ENCODE data around the gene VAV1. TPM values are rescaled to one million over a fixed set of nuclear protein-coding genes. Genes with fewer than 3 reads are reported as not detected.
A peak's percentile ranks its signal among the peaks of the same experiment; 100 is the strongest.

Gene VAV1
- total RNA-seq, 3 donors from 2014 or later: 6.6 to 10.2 (median 8.5) TPM

DNA sequence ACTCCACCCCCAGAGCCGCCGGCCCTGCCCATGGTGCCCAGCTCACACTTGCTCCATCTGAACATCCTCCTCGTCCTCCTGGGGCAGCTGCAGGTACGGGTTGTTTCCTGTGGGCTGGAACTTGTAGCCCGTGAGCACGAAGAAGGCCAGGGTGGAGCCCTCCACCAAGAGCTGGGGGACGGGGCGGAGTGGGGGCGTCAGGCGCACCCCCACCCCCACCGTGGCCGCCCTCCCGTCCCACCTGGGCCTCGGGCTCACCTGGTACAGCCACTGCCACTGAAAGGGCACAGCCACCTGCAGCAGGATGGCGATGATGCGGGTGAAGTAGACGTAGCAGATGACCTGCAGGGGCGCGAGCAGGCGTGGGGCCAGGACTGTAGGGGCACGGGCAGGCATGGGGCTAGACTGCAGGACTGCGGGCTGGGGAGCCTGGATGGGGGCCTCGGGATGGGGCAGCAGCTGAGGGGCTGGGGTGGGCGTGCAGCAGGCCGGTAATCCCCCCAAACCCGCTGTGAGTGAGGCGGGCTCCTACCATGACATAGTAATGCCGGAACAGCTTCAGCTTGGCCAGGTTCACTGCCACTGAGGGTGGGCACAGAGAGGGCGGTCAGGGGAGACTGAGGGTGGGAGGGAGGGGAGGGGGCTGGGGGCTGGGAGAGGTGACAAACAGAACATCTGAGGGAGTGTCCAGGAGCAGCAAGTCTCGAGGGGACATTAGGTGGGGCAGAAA, 41.4 kb upstream of the VAV1 start:
- no peak for DNase-seq (ENCODE audit: low spot score in 2 of 2)
- H3K27me3 ChIP-seq: no peaks in the 10 kb centered on the region
- peaks cover 0 to 6% of the 10 kb centered on the region in 2 donors for H3K4me1 ChIP-seq
- TF ChIP-seq CTCF (IDR thresholded peaks at IDR 0.05) (no peak), POLR2AphosphoS5 (IDR thresholded peaks at IDR 0.05) (no peak), POLR2A (IDR thresholded peaks at IDR 0.05) (no peak)
- H3K4me3 ChIP-seq: no peak overlapping the region
- no peak overlapping the region for H3K27ac ChIP-seq
- intact Hi-C loops (cut with DNase I; ENCODE audit: low total_unique reads): no loop called here
- H3K36me3 ChIP-seq: peaks cover 4% of the 10 kb centered on the region
- H3K9me3 ChIP-seq: no peaks in the 10 kb centered on the region

DNA sequence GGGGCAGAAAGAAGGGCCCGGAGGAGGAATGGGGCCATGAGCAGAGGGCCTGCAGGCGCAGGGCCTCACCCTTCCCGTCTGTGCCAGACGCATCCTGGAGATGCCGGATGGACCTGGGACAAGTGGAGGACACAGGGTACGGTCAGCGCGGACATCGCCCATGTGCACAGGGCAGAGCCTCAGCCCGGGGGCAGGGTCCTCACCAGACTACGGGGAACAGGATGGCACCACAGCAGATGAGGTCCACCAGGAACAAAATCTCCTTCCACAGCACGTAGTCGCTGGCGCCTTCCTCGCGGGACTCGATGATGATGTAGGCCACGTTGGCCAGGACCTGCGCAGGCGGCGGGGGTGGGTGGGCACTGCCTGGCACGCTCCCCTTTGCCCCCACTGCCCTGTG, 40.7 kb upstream of the VAV1 start:
- no peak for DNase-seq (ENCODE audit: low spot score in 2 of 2)
- H3K36me3 ChIP-seq: peaks cover 4% of the 10 kb centered on the region
- no peaks in the 10 kb centered on the region for H3K27me3 ChIP-seq
- no peaks in the 10 kb centered on the region for H3K9me3 ChIP-seq
- peaks cover 0 to 7% of the 10 kb centered on the region in 2 donors for H3K4me1 ChIP-seq
- H3K27ac ChIP-seq: no peak overlapping the region
- TF ChIP-seq POLR2AphosphoS5 (IDR thresholded peaks at IDR 0.05): no peak
- no peak for TF ChIP-seq CTCF (IDR thresholded peaks at IDR 0.05)
- no peak for TF ChIP-seq POLR2A (IDR thresholded peaks at IDR 0.05)
- no peak overlapping the region for H3K4me3 ChIP-seq
- intact Hi-C loops (cut with DNase I; ENCODE audit: low total_unique reads): no loop called here

- Histone ChIP-seq H3K27me3 (no peaks in the 10 kb centered on the region), H3K4me1 (peaks cover 1 to 7% of the 10 kb centered on the region in 2 donors), H3K9me3 (no peaks in the 10 kb centered on the region), H3K36me3 (peaks cover 4% of the 10 kb centered on the region), H3K4me3 (no peak overlapping the region), H3K27ac (peak overlapping the region in 1 of 2 donors; percentile 5)
- DNase-seq (ENCODE audit: low spot score in 2 of 2): no peak
- intact Hi-C loops (cut with DNase I; ENCODE audit: low total_unique reads): no loop called here
- no peak for TF ChIP-seq POLR2AphosphoS5 (IDR thresholded peaks at IDR 0.05)
- no peak for TF ChIP-seq CTCF (IDR thresholded peaks at IDR 0.05)
- no peak for TF ChIP-seq POLR2A (IDR thresholded peaks at IDR 0.05)
These were observed 39.6 kb upstream of the VAV1 start for GRCh38 chr19:6732803-6733337.

DNA sequence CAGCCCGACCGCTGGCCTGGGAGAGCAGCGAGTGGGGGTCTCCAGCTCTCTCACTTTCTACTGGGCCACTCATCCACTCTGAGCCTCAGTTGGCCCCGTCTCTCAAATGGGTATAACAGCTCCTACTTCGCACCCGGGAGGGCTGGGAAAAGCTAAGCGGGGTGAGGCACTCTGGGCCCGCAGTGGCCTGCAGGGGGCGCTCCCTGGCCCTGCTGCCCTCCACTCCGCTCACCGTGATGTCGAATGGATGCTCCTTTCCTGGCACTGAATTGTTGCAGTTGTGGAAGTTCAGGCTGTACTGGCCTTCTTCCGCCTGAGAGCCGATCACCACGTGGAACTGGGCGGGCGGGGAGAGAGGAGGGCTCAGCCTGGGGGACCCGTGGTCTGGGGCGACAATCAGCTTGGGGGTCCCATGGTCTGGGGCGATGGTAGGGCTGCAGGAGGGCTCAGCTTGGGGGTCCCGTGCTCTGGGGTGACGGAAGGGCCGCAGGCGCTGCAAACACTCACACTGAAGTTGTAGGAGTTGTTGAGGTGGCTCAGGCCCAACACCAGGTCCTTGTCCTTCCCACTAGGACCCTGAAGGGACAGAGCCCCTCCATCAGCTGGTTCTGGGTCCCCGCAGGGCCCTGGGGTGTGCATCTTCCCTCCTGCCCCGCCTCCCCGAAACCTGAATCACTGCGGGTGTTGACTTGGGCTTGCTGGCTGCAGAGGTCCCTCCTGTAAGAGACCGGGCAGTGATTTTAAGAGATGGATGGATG, 39.0 kb upstream of the VAV1 start:
- TF ChIP-seq POLR2A (IDR thresholded peaks at IDR 0.05) (no peak), CTCF (IDR thresholded peaks at IDR 0.05) (no peak), POLR2AphosphoS5 (IDR thresholded peaks at IDR 0.05) (no peak)
- no peak for DNase-seq (ENCODE audit: low spot score in 2 of 2)
- H3K4me3 ChIP-seq: no peak overlapping the region
- H3K36me3 ChIP-seq: peaks cover 4% of the 10 kb centered on the region
- H3K9me3 ChIP-seq: no peaks in the 10 kb centered on the region
- H3K27me3 ChIP-seq: no peaks in the 10 kb centered on the region
- H3K27ac ChIP-seq: peak overlapping the region in 1 of 2 donors; percentile 9
- H3K4me1 ChIP-seq: peaks cover 5 to 14% of the 10 kb centered on the region in 2 donors
- intact Hi-C loops (cut with DNase I; ENCODE audit: low total_unique reads): no loop called here
